GM23338 (cell line): ENCODE results near the gene KCTD7. TPM values are rescaled to one million over a fixed set of nuclear protein-coding genes. Genes with fewer than 3 reads are reported as not detected.
A peak's percentile ranks its signal among the peaks of the same experiment; 100 is the strongest.
"Not testable (repeated sequence)": the region's sequence is repeated elsewhere in the genome, so short reads cannot be mapped to it uniquely, and the experiment has no call there.

ENCODE experiments used
- ATAC-seq: fragments of 200-7000 bp; cut with Tn5 transposase; 3 replicates; pipeline ENCODE4 v1.9.1; 2020
- DNase-seq: peaks from one replicate; pipeline ENCODE4 v3.0.0-alpha.2; 2015; ENCODE audit warnings: low spot score
- H2AFZ ChIP-seq: fragments of 200-600 bp; sonication (generic); 2 replicates; pipeline ENCODE4 v1.8.0; 2016; ENCODE audit warnings: antibody characterized with exemption, mild to moderate bottlenecking, moderate library complexity
- H3F3A ChIP-seq: fragments of 200-600 bp; sonication (generic); replicated peaks from 2 replicates; pipeline ENCODE4 v1.8.0; 2017; ENCODE audit warnings: antibody characterized with exemption, mixed run types, low read depth
- H3K27ac ChIP-seq: fragments of 200-600 bp; sonication (generic); 2 replicates; pipeline ENCODE4 v1.6.1; 2016; ENCODE audit warnings: low read depth
- H3K27me3 ChIP-seq: fragments of 200-600 bp; sonication (generic); 2 replicates; pipeline ENCODE4 v1.8.0; 2016; ENCODE audit warnings: mild to moderate bottlenecking, mixed run types, moderate library complexity; ENCODE audit not compliant: insufficient read depth
- H3K36me3 ChIP-seq: fragments of 200-600 bp; sonication (generic); 2 replicates; pipeline ENCODE4 v1.8.0; 2016; ENCODE audit warnings: mild to moderate bottlenecking; ENCODE audit not compliant: insufficient read depth
- H3K4me1 ChIP-seq: fragments of 200-600 bp; sonication (generic); 2 replicates; pipeline ENCODE4 v1.8.0; 2016; ENCODE audit warnings: mild to moderate bottlenecking, moderate library complexity; ENCODE audit not compliant: insufficient read depth
- H3K4me2 ChIP-seq: fragments of 200-600 bp; sonication (generic); 2 replicates; pipeline ENCODE4 v1.7.1; 2017; ENCODE audit warnings: mixed run types
- H3K4me3 ChIP-seq: fragments of 200-600 bp; sonication (generic); 2 replicates; pipeline ENCODE4 v1.6.1; 2016; ENCODE audit warnings: mixed run types
- H3K79me2 ChIP-seq: fragments of 200-600 bp; sonication (generic); replicated peaks from 2 replicates; pipeline ENCODE4 v1.8.0; 2017; ENCODE audit warnings: mild to moderate bottlenecking; ENCODE audit not compliant: insufficient read depth
- H3K9me2 ChIP-seq: fragments of 200-600 bp; sonication (generic); 2 replicates; pipeline ENCODE4 v1.8.0; 2017; ENCODE audit not compliant: insufficient read depth
- H4K20me1 ChIP-seq: fragments of 200-600 bp; sonication (generic); replicated peaks from 2 replicates; pipeline ENCODE4 v1.8.0; 2017; ENCODE audit warnings: mild to moderate bottlenecking; ENCODE audit not compliant: insufficient read depth
- H3K27ac Mint-ChIP-seq: 2 replicates; pipeline ENCODE4 v1.8.0; 2020; ENCODE audit warnings: inconsistent platforms, mild to moderate bottlenecking, moderate library complexity, mixed read lengths
- H3K27me3 Mint-ChIP-seq: 3 replicates; pipeline ENCODE4 v1.8.0; 2022; ENCODE audit warnings: low read depth, mild to moderate bottlenecking, moderate library complexity, mixed read lengths, inconsistent platforms; ENCODE audit not compliant: insufficient read depth, poor library complexity
- H3K36me3 Mint-ChIP-seq: 3 replicates; pipeline ENCODE4 v1.8.0; 2021; ENCODE audit warnings: low read depth, mild to moderate bottlenecking, inconsistent platforms, moderate library complexity, mixed read lengths
- H3K4me1 Mint-ChIP-seq: 3 replicates; pipeline ENCODE4 v1.8.0; 2020; ENCODE audit warnings: mild to moderate bottlenecking, inconsistent platforms, mixed read lengths
- H3K4me3 Mint-ChIP-seq: 3 replicates; pipeline ENCODE4 v1.8.0; 2021; ENCODE audit warnings: moderate library complexity, mild to moderate bottlenecking, inconsistent platforms, mixed read lengths
- H3K9me3 Mint-ChIP-seq: 3 replicates; pipeline ENCODE4 v1.8.0; 2020; ENCODE audit warnings: moderate library complexity, mild to moderate bottlenecking, inconsistent platforms, mixed read lengths
- CREB1 ChIP-seq: fragments of 250-450 bp; sonication (Bioruptor Pico); IDR thresholded peaks from 2 replicates; pipeline ENCODE4 v1.5.0; 2020; ENCODE audit warnings: low read depth, mild to moderate bottlenecking, moderate library complexity
- EZH2phosphoT487 ChIP-seq: fragments of 200-600 bp; sonication (generic); IDR thresholded peaks from one replicate; pipeline ENCODE4 v1.8.1; 2018; ENCODE audit warnings: antibody characterized with exemption; ENCODE audit not compliant: unreplicated experiment
- JUNB ChIP-seq: IDR thresholded peaks from one replicate; pipeline ENCODE4 v1.6.1; 2016; ENCODE audit warnings: antibody characterized with exemption; ENCODE audit not compliant: unreplicated experiment
- POLR2AphosphoS5 ChIP-seq: IDR thresholded peaks from 2 replicates; pipeline ENCODE4 v1.6.1; 2016; ENCODE audit warnings: antibody characterized with exemption, low read depth
- polyA plus RNA-seq: library from polyadenylated mRNA; unstranded; fragments of >200 nt; fragmentation: Nextera tagmentation; extraction: Ambion mirVana; gene quantifications from 2 replicates; pipeline ENCODE4 v1.2.1, GENCODE V29; 2016
- total RNA-seq: library from RNA; depleted of rRNA; stranded (reverse); fragments of >200 nt; shearing (Covaris generic); gene quantifications from 2 replicates; pipeline ENCODE4 v1.2.3, GENCODE V29; 2014
- TF ChIP-seq, protein P1 (sequence below): IDR thresholded peaks from 2 replicates; pipeline ENCODE4 v1.6.1; 2016; ENCODE audit warnings: antibody characterized with exemption
- TF ChIP-seq, protein P2 (sequence below), 2 experiments: fragments of 200-600 bp in 1 of 2; sonication (generic) in 1 of 2; conservative IDR thresholded peaks; 2 replicates each; pipeline versions ENCODE4 v1.5.1 to v1.6.1; 2016 to 2017; ENCODE audit warnings: antibody characterized with exemption in 2 of 2, low read depth in 2 of 2, mild to moderate bottlenecking in 2 of 2, moderate library complexity in 1 of 2

Gene KCTD7
- total and polyA plus RNA-seq, 2 experiments from 2014 or later, result 3.7 to 21.0 TPM

- Histone ChIP-seq H3K4me1 (peaks cover 4% of the 10 kb centered on the region; the same call in 1 of the 2 replicates), H3K9me2 (no peaks in the 10 kb centered on the region), H3K27ac (no peak overlapping the region), H3F3A (0 out of 2 replicates have a peak, but pooled peaks cover 4% of the 10 kb centered on the region), H2AFZ (no peak overlapping the region), H3K27me3 (no peaks in the 10 kb centered on the region), H3K79me2 (no peaks in the 10 kb centered on the region), H3K36me3 (no peaks in the 10 kb centered on the region), H4K20me1 (no peaks in the 10 kb centered on the region), H3K4me3 (no peak overlapping the region), H3K4me2 (no peak overlapping the region)
- ATAC-seq (no peak), DNase-seq (no peak)
- H3K9me3 Mint-ChIP-seq, result no peaks in the 10 kb centered on the region; the same call in 2 of the 3 replicates
- H3K27me3 Mint-ChIP-seq, result peaks cover 6% of the 10 kb centered on the region
- TF ChIP-seq, protein P1, sequence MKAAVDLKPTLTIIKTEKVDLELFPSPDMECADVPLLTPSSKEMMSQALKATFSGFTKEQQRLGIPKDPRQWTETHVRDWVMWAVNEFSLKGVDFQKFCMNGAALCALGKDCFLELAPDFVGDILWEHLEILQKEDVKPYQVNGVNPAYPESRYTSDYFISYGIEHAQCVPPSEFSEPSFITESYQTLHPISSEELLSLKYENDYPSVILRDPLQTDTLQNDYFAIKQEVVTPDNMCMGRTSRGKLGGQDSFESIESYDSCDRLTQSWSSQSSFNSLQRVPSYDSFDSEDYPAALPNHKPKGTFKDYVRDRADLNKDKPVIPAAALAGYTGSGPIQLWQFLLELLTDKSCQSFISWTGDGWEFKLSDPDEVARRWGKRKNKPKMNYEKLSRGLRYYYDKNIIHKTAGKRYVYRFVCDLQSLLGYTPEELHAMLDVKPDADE, result no peak
- TF ChIP-seq JUNB (no peak), POLR2AphosphoS5 (no peak), CREB1 (CRISPR knock-in tag) (no peak), EZH2phosphoT487 (no peak)
- TF ChIP-seq, protein P2, sequence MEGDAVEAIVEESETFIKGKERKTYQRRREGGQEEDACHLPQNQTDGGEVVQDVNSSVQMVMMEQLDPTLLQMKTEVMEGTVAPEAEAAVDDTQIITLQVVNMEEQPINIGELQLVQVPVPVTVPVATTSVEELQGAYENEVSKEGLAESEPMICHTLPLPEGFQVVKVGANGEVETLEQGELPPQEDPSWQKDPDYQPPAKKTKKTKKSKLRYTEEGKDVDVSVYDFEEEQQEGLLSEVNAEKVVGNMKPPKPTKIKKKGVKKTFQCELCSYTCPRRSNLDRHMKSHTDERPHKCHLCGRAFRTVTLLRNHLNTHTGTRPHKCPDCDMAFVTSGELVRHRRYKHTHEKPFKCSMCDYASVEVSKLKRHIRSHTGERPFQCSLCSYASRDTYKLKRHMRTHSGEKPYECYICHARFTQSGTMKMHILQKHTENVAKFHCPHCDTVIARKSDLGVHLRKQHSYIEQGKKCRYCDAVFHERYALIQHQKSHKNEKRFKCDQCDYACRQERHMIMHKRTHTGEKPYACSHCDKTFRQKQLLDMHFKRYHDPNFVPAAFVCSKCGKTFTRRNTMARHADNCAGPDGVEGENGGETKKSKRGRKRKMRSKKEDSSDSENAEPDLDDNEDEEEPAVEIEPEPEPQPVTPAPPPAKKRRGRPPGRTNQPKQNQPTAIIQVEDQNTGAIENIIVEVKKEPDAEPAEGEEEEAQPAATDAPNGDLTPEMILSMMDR (conservative IDR thresholded peaks at IDR 0.05; ENCODE audit: low read depth in 2 of 2), result no peak
- peaks cover 10% of the 10 kb centered on the region for H3K4me1 Mint-ChIP-seq
- H3K36me3 Mint-ChIP-seq, result no peaks in the 10 kb centered on the region
- H3K27ac Mint-ChIP-seq, result no peak overlapping the region
- H3K4me3 Mint-ChIP-seq, result no peak overlapping the region
These were observed 24.5 kb upstream of the KCTD7 start for GRCh38 chr7:66604198-66604597.

DNA sequence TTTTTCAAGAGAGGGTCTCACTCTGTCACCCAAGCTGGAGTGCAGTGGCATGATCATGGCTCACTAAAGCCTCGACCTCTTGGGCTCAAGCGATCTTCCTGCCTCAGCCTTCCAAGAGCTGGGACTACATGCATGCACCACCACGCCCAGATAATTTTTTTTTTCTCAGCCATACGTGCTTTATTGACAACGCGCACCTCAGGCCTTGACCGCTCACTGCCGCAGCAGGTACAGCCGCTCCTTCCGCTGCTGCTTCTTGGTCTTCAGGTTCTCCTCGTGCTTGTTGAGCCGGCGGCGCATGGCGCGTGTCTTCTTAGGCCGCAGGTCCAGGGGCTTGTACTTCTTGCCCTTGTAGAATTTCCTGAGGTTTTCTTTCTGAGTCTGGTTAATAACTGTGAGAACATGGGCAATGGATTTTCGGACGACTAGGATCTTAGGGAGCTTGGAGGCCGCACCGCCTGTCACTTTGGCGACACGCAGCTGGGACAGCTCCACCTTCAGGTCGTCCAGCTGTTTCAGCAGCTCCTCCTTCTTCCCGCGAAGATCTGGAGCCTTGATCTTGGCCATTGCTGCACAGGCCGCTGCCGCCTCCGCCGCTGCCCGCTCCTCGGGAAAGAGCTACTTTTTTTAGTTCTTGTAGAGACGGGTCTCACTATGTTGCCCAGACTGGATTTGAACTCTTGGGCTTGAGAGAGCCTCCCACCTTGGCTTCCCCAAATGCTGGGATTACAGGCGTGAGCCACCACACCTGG lies 22.0 kb upstream of the KCTD7 start:
- H4K20me1 ChIP-seq, H3K4me3 ChIP-seq, H3K9me2 ChIP-seq, H3K9me3 Mint-ChIP-seq, H3K36me3 Mint-ChIP-seq, H3K27ac ChIP-seq, H3K27ac Mint-ChIP-seq, H3K4me2 ChIP-seq, H3K27me3 Mint-ChIP-seq, H3K4me1 ChIP-seq, H3K79me2 ChIP-seq, H3K4me1 Mint-ChIP-seq, H3K4me3 Mint-ChIP-seq, H2AFZ ChIP-seq, H3K36me3 ChIP-seq, H3K27me3 ChIP-seq, H3F3A ChIP-seq: not testable (repeated sequence)
- DNase-seq, result peak; percentile 68
- TF ChIP-seq, protein P2 (conservative IDR thresholded peaks at IDR 0.05; ENCODE audit: low read depth in 2 of 2), result peak; percentile 28 to 59; a peak in 3 of 4 replicates
- ATAC-seq, result peak; percentile 64
